ENCODE results near the gene TEAD1.

TEAD1 gene

DNA sequence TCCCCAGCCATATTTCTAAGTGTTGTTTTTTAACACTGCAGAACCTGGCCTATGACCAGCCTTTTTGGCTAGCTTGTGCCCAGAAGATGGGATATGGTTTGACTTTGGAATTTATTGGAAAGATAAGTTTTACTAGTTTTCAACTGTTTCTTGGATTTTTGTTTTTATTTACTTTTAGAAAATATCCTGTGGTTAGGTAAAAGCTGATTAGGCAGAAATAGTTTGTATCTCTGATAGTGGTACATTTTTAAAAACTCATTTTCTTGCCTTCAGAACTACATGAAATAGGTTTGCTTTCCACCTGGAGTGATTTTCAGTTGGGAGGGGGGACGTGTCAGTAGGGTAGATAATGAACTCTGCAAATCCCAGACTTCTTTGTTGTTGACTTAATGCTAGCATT is 243.6 kb downstream of the TEAD1 start:
- no peak for DNase-seq

DNA sequence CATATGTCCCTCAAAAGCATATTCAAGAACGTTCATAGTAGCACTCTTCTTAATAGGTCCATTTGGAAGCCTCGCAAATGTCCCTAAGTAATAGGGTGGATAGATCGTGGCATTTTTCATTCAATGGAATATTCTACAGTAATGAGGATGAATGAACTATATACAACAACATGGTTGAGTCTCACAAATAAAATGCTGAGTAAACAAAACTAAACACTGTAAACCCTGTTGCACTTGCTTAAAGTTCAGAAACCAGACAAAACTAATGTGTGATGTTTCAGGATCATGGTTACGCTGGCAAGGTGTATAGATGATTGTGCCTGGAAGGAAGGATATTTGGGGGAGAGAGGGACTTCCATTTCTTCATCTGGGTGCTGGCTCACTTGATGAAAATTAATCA is 244.4 kb downstream of the TEAD1 start:
- no peak for DNase-seq

DNA sequence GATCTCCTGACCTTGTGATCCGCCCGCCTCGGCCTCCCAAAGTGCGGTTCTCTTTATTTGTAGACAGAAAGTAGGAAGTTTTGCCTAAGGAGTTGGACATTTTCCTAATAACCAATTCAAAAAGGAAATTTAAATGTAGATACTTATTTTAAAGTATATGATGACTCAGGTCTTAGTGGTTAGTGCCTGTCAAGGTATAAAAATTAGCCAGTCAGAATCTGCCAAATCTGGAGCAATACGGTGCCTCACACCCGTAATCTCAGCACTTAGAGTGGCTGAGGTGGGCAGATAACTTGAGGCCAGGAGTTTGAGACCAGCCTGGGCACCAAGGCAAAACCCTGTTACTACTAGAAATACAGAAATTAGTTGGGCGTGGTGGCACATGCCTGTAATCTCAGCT is 248.2 kb downstream of the TEAD1 start:
- DNase-seq = no peak

DNA sequence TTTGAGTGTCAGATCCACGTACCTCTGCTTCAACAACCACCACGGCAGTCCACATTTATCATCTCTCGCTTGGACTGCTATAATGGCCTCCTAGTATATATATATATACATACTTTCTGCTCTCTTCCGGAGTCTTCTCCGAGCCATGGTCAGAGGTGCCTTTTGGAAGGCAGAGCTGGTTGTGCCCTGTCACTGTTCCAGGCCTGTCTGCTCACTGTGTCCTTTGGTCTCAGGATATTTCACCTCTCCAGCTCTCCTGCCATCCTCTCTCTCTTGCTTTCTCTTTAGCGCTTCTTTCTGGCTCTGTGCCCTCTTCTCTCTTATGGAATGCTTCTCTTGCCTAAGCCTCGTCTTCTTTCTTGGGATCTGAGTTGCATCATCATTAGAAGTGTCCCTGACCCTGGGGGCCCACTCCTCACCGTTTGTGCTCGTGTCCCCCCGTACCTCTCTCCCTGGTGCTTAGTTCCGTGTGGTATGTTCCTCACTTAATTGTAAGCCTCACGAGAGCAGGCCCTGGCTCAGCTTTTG is 248.8 kb downstream of the TEAD1 start:
- no peak for DNase-seq

DNA sequence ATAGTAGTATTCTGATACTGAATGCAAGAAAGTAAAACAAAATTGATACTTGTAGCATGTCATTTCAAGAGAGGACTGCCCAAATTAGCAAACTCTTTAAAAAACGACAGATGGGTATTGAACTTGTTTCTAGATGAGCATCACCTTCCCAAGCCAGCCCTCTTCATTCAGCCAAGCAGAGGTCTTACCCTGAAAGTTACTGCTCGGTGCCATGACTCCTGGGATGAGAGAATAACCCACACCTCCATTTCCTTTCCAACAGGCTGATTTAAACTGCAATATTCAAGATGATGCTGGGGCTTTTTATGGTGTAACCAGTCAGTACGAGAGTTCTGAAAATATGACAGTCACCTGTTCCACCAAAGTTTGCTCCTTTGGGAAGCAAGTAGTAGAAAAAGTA is 250.4 kb downstream of the TEAD1 start:
- no peak for DNase-seq

DNA sequence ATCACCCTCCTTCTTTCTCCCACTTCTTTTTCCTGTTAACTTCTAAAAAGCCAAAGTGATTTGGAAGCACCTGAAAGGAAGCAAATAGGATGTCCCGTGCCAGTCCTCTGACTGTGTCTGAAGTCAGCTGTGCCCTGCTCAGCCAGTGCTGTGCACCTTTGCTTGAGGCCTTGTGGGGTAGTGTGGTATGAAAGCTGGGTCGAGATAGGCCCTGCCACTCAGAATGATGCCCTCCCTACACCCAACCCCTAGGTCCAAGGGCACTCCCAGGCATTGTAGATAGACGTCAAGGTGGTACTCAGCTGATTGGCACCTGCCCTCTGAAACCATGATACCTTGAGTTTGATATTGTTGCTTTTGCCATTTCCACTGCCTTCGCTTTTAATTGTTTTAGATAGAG is 251.3 kb downstream of the TEAD1 start:
- DNase-seq = no peak

DNA sequence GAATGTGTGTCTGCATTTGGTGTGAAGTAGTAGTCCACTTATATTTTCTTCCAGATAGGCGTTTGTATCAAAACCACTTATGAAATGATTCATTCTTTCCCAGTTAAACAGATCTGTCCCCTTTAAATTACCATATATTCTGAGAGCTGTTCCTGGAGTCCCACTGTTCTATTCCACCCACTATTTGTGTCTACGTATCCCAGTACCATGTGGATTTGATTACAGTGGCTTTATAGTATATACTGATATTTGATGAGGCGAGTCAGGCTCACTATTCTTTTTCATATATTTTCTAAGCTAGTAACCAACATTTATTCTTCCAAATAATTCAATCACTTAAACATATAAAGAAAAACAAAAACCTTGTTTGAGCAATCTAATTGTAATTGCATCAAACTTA is 253.0 kb downstream of the TEAD1 start:
- no peak for DNase-seq

DNA sequence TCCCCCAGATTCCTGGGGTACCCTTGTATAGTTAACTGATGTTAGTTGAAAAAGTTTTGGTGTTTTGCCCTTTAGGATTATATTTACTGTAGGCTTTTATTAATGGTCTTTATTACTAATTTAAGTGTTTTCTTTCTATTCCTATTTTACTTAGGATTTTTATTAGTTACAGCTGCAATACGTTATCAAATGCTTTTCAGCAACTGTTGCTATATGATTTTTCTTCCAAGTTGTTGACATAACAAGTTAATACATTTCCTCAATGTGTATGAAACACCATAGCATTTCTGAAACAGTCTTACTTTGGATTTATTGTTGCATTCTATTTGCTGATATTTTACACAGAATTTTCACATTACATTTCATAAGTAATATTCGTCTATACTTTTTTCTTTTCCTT is 253.7 kb downstream of the TEAD1 start:
- no peak for DNase-seq

DNA sequence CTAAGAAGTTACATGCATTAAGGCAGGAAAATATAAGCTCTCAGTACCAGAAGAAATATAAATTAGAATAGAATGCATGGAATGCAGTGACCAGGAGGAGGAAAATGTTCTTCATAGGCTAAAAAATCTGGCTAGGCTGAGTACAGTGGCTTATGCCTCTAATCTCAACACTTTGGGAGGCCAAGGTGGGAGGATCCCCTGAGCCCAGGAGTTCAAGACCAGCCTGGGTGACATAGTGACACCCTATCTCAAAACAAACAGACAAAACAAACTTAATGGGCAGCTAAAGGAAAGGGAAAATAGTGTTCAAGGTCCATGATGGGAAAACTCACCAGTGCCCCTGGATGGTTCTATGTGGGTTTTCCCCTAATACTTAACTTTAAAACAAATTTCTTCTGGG is 256.6 kb downstream of the TEAD1 start:
- DNase-seq = no peak

DNA sequence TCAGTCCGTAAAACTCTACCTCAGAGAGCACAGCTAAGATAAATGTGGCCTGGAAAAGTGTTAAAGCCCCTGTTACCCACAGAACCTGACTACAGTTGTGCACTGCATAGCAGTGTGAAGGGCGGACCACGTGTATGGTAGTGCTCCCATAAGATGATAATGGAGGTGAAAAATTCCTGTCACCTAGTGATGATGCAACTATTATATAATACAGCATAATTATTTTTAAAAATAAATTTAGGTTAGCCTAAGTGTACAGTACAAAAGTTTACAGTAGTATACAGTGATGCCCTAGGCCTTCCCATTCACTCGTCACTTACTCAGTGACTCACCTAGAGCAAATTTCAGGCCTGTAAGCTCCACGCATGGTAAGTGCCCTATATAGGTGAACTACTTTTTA is 258.3 kb downstream of the TEAD1 start:
- DNase-seq = no peak

DNA sequence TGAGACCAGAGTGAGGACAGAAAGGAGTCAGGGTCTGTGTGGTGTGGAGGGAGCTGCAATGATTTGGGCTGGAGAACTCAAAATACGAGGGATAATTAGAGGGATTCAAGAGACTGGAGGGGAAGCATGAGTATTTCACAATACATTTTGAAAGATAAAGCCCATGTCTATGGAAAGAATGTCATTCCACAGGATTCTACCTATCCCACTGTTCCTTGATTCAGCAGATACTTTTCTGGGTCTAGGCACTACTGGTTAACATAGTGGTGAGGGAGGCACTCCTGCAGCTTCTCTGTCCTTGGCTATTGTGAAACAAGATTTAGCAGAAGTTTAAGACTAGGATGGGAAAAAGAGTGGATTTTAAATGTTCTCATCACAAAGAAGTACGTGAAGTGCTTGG is 262.0 kb downstream of the TEAD1 start:
- no peak for DNase-seq

DNA sequence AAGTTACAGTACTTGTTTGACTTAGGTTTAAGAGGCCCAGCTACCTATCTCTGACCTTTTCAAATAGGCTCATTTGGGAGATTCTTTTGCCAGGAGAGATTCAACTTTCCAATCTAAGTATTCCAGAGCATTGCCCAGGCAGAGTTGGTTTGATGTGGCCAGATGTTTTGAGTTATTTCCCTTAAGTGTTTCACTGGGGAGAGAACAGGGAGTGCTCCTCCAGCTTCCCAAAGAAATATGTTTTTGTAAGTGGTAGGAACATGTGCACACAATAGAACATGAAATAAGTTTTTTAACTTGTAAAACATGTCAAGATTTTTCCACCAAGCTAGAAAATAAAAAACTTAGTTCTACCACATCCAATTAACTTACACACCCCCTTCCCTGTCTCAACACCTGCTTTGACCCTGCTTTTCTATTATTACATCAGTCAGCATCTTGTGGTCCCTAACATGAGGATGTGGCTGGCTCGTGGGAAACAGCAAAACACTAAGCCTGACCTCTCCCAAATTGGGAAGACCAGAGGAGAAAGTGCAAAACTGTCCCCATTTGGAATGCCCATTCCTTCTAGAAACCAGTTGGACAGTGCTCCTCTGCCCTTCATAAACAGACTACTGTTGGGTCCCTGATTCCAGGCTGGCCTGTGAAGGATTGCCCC is 264.5 kb downstream of the TEAD1 start:
- DNase-seq = no peak

DNA sequence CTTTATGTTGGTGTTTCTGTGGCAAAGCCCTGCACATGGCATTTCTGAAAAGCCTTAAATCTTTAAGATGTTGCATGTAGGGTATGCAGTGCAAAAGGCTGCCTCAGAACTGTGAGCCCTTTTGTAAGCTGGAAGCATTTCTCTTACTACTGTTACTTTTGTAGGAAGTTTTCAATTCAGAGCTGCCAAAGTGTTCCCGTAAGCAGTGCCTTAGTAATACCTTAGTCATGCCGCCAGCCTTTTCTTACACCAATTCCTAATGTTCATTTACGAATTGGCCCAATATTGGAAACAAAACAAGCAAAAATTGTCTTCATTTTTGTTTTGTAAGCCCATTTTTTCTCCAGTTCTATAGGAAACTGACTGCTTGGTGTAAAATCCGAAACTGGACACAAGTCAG is 267.4 kb downstream of the TEAD1 start:
- no peak for DNase-seq

DNA sequence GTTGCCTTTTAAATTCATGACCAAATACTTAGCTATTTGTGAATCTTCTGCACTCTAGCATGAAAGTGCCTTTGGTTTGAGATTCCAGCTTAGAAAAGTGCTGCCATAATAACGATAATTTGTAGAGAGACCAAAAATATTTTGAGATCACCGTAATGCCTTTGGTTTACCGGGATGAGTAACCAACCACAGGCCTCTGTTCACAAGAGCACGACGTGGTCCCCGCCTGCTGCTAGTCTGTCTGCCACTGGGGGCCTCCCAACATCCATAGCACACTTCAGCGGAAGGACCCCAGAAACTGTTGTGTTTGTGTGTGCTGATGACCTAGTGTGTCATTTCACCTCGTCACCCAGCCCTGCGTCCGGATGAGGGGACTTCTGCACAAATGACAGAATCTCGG is 267.9 kb downstream of the TEAD1 start:
- DNase-seq = no peak

DNA sequence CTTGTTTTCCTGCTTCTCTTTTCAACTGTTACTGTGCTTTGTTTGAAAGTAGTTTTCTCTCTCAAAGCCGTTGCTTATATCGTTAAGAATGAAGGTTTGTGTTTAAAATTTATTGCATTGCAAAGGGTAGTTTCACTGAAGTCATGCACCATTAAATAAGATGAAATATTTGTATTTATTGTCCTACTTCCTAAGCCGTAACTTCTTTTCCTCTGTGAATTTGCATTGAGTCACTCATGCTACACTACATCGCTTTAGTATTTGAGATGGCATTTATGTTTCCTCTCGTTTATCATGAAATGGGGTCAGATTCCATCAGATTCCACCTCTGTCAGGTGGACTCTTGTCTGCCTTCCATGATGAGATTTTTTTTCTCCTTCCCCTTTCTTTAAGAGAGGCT is 269.1 kb downstream of the TEAD1 start:
- no peak for DNase-seq

DNA sequence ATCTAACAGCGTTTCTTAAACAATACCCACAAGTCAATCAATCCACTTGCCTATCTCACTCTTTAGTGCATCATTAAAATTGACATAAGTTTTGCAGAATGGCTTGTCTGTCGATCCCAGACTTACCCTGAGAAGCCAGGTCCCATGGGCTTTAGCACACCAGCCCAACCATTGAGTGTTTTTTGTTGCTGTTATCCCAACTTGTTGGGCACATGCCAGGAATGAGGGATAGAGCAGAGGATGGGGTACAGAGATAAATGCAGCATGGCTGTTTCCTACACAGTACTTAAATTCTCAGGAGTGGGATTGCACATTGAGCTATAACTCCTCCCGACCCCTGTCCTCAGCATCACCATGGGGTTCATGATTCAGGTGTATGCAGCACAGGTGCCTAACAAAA is 270.7 kb downstream of the TEAD1 start:
- DNase-seq = no peak

DNA sequence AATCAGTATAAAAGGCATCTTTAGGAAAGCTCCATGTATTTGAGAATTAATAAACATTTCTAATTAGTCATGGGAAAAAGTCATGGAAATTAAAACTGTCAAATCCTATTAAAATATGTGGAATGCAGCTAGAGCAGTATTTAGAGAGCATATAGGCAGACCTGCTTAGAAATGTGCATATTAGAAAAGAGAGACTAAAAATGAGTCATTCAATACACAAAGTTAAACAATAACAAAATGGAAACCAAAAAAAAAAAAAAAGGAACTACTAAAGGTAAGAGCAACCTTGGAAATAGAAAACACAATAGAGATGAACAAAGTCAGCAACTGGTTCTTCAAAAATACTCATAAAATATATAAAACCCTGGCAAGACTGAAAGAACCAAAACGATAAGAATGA is 275.2 kb downstream of the TEAD1 start:
- peak; percentile 80 for DNase-seq

DNA sequence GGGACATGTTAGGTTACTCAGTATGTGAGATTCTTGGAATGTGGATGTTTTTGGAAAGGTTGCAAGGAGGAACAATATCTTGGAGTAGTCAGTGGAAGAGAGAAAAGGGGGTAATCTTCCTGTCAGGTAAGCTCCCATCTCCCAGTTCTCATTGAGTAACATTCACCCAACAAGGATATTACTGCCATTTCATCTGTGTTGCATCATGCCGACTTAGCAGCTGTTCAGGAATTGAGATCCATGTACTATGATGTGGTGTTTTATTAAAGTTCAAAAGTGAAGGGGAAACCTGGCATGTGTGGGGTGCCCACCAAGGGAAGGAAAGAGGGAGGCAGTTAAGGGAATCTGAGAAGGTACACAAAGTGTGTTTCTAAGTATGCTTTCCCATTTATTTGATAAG is 276.4 kb downstream of the TEAD1 start:
- peak; percentile 41 for DNase-seq

DNA sequence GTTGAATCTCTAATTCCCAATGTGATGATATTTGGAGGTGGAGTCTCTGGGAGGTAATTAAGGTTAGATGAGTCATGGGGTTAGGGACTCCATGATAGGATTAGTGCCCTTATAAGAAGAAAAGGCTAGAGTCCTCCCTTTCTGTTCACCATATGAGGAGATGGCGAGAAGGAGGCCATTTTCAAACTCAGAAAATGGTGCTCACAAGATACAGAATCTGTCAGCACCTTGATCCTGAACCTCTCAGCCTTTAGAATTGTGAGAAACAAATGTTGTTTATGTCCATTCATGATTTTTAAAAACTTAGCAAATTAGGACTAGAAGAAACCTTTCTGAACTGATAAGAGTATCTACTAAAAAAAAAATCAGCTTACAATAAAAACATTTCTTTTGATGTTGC is 277.2 kb downstream of the TEAD1 start:
- DNase-seq = peak; percentile 12

DNA sequence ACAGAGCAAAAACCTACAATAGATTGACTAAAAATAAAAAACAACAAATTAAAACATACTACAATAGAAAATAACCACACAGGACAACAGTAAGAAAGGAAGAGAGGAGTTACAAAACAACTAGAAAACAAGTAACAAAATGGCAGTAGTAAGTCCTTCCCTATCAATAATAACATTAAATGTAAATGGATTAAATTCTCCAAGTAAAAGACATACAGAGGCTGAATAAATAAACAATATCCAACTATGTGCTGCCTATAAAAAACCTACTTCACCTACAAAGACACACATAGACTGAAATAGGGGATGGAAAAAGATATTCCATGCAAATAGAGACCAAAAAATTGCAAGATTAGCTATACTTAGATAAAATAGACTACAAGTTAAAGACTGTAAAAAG is 277.9 kb downstream of the TEAD1 start:
- DNase-seq = no peak

DNA sequence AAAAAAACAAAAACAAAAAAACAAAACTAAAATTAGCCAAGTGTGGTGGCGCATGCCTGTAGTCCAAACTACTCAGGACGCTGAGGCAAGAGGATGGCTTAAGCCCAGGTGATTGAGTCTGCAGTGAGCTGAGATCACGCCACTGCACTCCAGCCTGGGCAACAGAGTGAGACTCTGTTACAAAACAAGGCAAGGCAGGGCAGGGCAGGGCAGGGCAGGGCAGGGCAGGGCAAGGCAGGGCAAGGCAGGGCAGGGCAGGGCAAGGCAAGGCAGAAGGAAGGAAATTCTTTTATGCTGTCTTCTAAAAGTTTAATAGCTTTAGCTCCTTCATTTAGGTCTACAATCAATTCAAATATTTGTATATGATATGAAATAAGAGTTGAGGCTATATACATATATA is 284.8 kb downstream of the TEAD1 start:
- DNase-seq = no peak

DNA sequence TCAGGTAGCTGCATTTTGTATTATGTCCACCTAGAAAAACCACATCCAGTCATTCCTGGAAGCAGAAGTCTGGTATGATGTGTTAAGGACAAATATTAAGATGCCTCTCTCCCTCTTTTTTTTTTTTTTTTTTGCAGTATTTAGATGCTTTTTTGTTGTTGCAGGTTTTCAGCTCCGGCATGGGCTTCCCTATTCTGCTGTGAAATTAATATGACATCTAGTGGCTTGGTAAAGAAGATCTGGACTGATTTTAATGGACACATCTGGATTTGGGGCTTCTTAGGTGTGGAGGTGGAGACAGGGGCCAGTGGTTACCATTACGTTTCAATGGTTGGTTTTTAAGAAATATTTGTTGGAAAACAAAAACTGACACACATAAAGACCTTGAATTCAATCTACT is 287.4 kb downstream of the TEAD1 start:
- DNase-seq = peak; percentile 35

DNA sequence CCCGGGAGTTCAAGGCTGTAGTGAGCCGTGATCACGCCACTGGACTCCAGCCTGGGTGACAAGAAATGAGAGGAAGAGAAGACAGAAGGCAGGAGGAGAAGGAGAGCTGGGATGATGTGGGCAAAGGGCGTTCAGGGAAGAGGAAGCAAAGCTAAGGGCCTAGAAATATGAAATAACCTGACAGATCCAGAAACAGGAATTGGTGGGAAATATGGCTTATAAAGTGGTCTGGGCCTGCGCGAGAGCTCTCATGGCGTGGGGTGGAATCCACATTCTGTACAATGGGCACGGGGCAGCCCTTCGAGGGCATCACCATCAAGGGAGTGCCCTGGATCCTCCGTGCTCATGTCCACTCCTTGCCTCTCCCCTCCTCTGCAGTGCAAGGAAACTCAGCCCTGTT is 288.1 kb downstream of the TEAD1 start:
- no peak for DNase-seq

DNA sequence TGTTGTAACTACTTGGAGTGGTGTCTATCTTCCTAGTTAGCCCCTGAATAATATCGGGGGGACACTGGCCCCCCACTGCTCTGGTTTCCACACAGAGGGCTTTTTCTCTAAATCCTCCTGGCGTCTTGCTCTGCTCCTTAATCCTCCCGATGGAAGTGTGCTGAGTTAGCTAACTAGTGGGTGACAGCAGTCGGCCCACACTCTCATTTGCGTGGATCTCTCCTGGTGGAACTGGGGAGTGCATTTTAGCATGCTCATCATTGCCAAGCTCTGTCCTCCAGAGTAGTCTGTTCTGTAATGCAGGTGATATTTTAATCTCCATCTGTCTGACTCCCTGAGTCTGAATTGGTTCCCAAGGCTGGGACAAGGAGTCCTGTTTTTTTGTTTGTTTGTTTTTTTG is 288.8 kb downstream of the TEAD1 start:
- DNase-seq = no peak

DNA sequence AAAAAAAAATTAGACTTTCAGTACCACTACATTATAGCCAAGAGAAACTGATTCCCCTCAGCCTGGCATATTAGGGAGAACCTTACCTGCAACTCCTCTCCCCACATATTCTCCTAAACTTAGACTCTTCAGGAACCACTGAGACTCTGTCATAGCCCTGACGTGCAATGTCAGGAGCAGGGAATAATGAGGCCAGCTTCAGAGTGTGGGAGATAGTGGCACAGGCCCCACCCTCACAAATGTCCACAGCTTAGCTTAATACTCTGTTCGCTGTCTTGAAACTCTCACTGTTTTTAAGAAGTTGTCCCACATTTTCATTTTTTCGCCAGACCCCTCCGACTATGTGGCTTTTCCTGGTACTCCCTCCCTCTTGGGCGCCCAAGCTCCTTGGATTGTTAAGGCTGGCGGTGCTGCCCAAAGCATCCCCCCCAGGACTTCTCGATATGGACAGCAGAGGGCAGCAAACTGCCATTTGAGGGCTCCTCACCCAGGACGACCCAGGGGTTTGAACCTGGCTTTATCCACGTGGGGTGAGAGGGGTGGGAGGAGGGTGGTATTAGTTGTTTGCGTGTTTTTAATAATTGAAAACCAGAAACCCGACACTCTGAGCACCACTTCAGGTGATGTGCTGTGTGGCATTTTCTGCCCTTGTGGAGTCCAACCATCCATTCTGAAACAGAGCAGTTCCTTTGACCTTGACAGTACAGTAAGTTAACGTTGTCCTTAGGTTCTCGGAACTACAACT is 289.7 kb downstream of the TEAD1 start:
- DNase-seq = peak; percentile 85
